ENCODE measurements around the gene CLMN. TPM values are rescaled to one million over a fixed set of nuclear protein-coding genes. Genes with fewer than 3 reads are reported as not detected.

CLMN gene
- total and polyA plus RNA-seq, 10 of the 15 experiments (the other 5 are each of a cell fraction or from before 2014, with no cell fraction given): 7.8 to 49.3 (median 18.5) TPM

DNA sequence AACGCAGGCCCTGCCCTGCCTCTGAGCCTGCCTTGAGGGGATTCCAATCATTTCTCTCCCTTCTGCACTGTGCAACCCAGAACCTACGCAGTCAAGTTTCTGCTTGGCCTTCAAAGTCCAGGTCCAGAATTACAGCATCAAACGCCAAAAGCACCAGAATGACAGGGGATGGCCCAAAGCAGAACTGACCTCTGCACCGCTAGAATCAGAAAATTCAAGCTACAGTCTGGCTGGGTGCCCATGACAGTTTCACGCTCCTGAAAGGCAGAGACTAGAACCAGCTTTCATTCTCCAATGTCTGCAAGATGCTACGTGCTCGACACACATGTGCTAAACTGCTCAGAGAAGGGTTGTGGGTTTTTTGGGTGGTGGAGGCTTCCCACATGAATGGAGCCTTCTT, 4.1 kb downstream of the CLMN start (continued):
- TF ChIP-seq, protein P1, sequence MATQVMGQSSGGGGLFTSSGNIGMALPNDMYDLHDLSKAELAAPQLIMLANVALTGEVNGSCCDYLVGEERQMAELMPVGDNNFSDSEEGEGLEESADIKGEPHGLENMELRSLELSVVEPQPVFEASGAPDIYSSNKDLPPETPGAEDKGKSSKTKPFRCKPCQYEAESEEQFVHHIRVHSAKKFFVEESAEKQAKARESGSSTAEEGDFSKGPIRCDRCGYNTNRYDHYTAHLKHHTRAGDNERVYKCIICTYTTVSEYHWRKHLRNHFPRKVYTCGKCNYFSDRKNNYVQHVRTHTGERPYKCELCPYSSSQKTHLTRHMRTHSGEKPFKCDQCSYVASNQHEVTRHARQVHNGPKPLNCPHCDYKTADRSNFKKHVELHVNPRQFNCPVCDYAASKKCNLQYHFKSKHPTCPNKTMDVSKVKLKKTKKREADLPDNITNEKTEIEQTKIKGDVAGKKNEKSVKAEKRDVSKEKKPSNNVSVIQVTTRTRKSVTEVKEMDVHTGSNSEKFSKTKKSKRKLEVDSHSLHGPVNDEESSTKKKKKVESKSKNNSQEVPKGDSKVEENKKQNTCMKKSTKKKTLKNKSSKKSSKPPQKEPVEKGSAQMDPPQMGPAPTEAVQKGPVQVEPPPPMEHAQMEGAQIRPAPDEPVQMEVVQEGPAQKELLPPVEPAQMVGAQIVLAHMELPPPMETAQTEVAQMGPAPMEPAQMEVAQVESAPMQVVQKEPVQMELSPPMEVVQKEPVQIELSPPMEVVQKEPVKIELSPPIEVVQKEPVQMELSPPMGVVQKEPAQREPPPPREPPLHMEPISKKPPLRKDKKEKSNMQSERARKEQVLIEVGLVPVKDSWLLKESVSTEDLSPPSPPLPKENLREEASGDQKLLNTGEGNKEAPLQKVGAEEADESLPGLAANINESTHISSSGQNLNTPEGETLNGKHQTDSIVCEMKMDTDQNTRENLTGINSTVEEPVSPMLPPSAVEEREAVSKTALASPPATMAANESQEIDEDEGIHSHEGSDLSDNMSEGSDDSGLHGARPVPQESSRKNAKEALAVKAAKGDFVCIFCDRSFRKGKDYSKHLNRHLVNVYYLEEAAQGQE (IDR thresholded peaks at IDR 0.05; ENCODE audit: low read depth, low read length): no peak
- TF ChIP-seq, protein P2, sequence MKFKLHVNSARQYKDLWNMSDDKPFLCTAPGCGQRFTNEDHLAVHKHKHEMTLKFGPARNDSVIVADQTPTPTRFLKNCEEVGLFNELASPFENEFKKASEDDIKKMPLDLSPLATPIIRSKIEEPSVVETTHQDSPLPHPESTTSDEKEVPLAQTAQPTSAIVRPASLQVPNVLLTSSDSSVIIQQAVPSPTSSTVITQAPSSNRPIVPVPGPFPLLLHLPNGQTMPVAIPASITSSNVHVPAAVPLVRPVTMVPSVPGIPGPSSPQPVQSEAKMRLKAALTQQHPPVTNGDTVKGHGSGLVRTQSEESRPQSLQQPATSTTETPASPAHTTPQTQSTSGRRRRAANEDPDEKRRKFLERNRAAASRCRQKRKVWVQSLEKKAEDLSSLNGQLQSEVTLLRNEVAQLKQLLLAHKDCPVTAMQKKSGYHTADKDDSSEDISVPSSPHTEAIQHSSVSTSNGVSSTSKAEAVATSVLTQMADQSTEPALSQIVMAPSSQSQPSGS (IDR thresholded peaks at IDR 0.05; ENCODE audit: low read length): no peak
- TF ChIP-seq ATF7 (IDR thresholded peaks at IDR 0.05; ENCODE audit: low read depth): no peak
- TF ChIP-seq POLR2A (IDR thresholded peaks at IDR 0.05; ENCODE audit: low read depth, low read length): no peak

DNA sequence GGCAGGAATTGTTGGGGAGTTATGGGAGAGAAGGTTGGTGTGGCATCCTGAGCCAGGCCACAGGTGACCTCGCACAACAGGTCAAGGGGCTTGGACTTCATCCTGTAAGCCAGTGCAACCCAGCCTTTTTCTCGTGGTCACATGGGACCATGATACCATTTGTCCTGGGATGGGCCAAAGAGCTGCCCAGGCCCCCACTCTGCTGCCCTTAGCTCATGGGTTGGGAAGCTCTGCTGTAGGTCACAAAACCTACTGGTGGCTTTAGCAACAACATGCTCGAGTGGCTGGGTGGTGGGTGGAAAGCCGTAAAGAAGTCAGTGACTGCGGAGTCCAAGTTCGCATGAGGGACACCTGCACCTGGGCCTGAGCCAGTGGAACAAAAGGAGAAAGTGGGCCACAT, 4.6 kb downstream of the CLMN start:
- H3K9me3 ChIP-seq (replicated peaks; ENCODE audit: control insufficient read depth, insufficient read depth, low read length): no peaks in the 10 kb centered on the region; the same call in 2 of the 3 replicates
- H3K36me3 ChIP-seq (ENCODE audit: control insufficient read depth in 2 of 2, insufficient read depth in 2 of 2, low read length in 1 of 2): no peaks in the 10 kb centered on the region; a peak in 1 of 4 replicates
- H3K79me2 ChIP-seq (ENCODE audit: control insufficient read depth, insufficient read depth, low read length): no peaks in the 10 kb centered on the region; the same call in 1 of the 2 replicates
- in situ Hi-C loops (cut with MboI) (no loop called here), intact Hi-C loops (cut with micrococcal nuclease; ENCODE audit: unreplicated experiment) (loop anchor here (2.0 kb wide), 1 partner anchor 50 kb away; no protein-coding TSS in a partner anchor)
- ChIA-PET CTCF (interaction anchor here (1.1 to 1.7 kb wide), 3 partner anchors 12 to 131 kb away, joined by 3 to 8 read pairs (median 7); no protein-coding TSS in a partner anchor), SMC1A (ENCODE audit: uncharacterized antibody, unreplicated experiment) (interaction anchor here (0.7 to 3.7 kb wide), 7 partner anchors 9 to 131 kb away, joined by 3 to 19 read pairs (median 4); no protein-coding TSS in a partner anchor), RAD21 (ENCODE audit: unreplicated experiment) (interaction anchor here (1.0 to 4.1 kb wide), 6 partner anchors 13 to 104 kb away, joined by 4 to 29 read pairs (median 6); no protein-coding TSS in a partner anchor), POLR2A (interaction anchor here (0.9 to 2.8 kb wide), 4 partner anchors 8 to 49 kb away, joined by 3 to 21 read pairs (median 4); no protein-coding TSS in a partner anchor)
- H3K27me3 ChIP-seq (replicated peaks in 1 of 2; ENCODE audit: control insufficient read depth in 2 of 2, insufficient read depth in 2 of 2, low read length in 1 of 2): no peaks in the 10 kb centered on the region
- H4K20me1 ChIP-seq (ENCODE audit: control insufficient read depth, insufficient read depth): no peaks in the 10 kb centered on the region
- no peak overlapping the region for H3K9ac ChIP-seq (ENCODE audit: control insufficient read depth, insufficient read depth, low read length)
- TF ChIP-seq NR2C1 (IDR thresholded peaks at IDR 0.05): no peak
- TF ChIP-seq CREM (IDR thresholded peaks at IDR 0.05; ENCODE audit: low read depth): no peak
- TF ChIP-seq KLF5 (IDR thresholded peaks at IDR 0.05; ENCODE audit: partially characterized antibody): no peak
- TF ChIP-seq NR2F1 (conservative IDR thresholded peaks at IDR 0.05): no peak
- TF ChIP-seq NBN (IDR thresholded peaks at IDR 0.05): no peak
- no peak overlapping the region for H3K4me3 ChIP-seq
- no peak for ATAC-seq
- peak overlapping the region; percentile 52 for H3K4me2 ChIP-seq (ENCODE audit: control insufficient read depth, insufficient read depth)
- BruUV-seq (replicated peaks): no TSS peak
- 79% methylated on average over 6 of the region's 6 CpGs for WGBS (ENCODE audit: insufficient coverage, insufficient replicate concordance, low lambda C conversion rate, missing lambda C conversion rate)
- no peak for DNase-seq (ENCODE audit: low read depth, low spot score)
- no peak overlapping the region for H3K27ac ChIP-seq (ENCODE audit: control insufficient read depth, insufficient read depth)
- FAIRE-seq: no peak
- H3K4me1 ChIP-seq (ENCODE audit: control insufficient read depth, insufficient read depth, low read length): peaks cover 29% of the 10 kb centered on the region
- no peak overlapping the region for H2AFZ ChIP-seq (ENCODE audit: control insufficient read depth, low read depth, low read length)

Data from GM12878 (cell line).